Loucy (cell line): ENCODE measurements around the gene DTX3.
"Not testable (repeated sequence)": the region's sequence is repeated elsewhere in the genome, so short reads cannot be mapped to it uniquely, and the experiment has no call there.

Experiments used
- CTCF ChIP-seq: fragments of 200-600 bp; sonication (generic); conservative IDR thresholded peaks from 2 replicates; pipeline ENCODE4 v1.5.1; 2014; ENCODE audit warnings: mild to moderate bottlenecking, antibody characterized with exemption, low read length
- EZH2phosphoT487 ChIP-seq: fragments of 200-600 bp; IDR thresholded peaks from 2 replicates; pipeline ENCODE4 v1.6.1; 2018; ENCODE audit warnings: antibody characterized with exemption, mild to moderate bottlenecking, moderate library complexity, borderline replicate concordance

DNA sequence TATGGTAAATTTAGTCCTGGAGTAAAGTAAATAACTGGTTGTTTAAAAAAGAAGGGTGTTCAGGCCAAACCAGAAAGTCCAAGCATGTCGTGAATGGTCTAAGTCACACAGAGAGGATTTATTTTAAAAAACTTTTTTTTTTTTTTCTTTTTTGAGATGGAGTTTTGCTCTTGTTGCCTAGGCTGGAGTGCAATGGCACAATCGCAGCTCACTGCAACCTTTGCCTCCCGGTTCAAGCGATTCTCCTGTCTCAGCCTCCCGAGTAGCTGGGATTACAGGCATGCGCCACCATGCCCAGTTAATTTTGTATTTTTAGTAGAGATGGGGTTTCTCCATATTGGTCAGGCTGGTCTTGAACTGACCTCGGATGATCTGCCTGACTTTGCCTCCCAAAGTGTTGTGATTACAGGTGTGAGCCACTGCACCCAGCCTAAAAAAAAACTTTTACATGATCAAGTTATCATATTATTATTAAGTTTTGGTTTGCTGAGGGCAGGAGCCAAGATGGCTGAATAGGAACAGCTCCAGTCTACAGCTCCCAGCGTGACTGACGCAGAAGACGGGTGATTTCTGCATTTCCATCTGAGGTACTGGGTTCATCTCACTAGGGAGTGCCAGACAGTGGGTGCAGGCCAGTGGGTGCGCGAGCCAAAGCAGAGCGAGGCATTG is 41.5 kb downstream of the DTX3 start:
- TF ChIP-seq CTCF, EZH2phosphoT487: not testable (repeated sequence)
